Muscle layer of duodenum (tissue), 2 donors: ENCODE data around the gene FNDC10.
"Not testable (repeated sequence)": the region's sequence is repeated elsewhere in the genome, so short reads cannot be mapped to it uniquely, and the experiment has no call there.

Source experiments
- H3K27ac ChIP-seq: one replicate; pipeline ENCODE4 v1.7.0; 2013; ENCODE audit warnings: mild to moderate bottlenecking, low read length
- H3K27me3 ChIP-seq: one replicate; pipeline ENCODE4 v1.7.0; 2013; ENCODE audit warnings: low read depth, mild to moderate bottlenecking, control low read depth, low read length
- H3K36me3 ChIP-seq, 2 donors: one replicate each; pipeline ENCODE4 v1.7.0; 2013; ENCODE audit warnings: low read length in 2 of 2, control low read depth in 1 of 2, mild to moderate bottlenecking in 1 of 2; ENCODE audit not compliant: insufficient read depth in 2 of 2, control insufficient read depth in 1 of 2
- H3K4me1 ChIP-seq, 2 donors: one replicate each; pipeline ENCODE4 v1.7.0; 2013; ENCODE audit warnings: low read length in 2 of 2, mild to moderate bottlenecking in 2 of 2, control low read depth in 1 of 2, moderate library complexity in 1 of 2; ENCODE audit not compliant: insufficient read depth in 2 of 2, control insufficient read depth in 1 of 2
- H3K4me3 ChIP-seq, 2 donors: one replicate each; pipeline ENCODE4 v1.7.0; 2013; ENCODE audit warnings: low read length in 2 of 2, low read depth in 1 of 2, mild to moderate bottlenecking in 1 of 2
- H3K9me3 ChIP-seq, 2 donors: one replicate each; pipeline ENCODE4 v1.7.0; 2013; ENCODE audit warnings: low read length in 2 of 2, control low read depth in 1 of 2, mild to moderate bottlenecking in 1 of 2; ENCODE audit not compliant: control insufficient read depth in 1 of 2
- donor health status: healthy.

FNDC10 gene

GRCh38 chr1:1557688-1558087 lies 42.2 kb downstream of the FNDC10 start:
- H3K27ac ChIP-seq, H3K4me1 ChIP-seq, H3K27me3 ChIP-seq, H3K9me3 ChIP-seq, H3K4me3 ChIP-seq: not testable (repeated sequence)
- peaks cover 10 to 26% of the 10 kb centered on the region in 2 donors for H3K36me3 ChIP-seq

GRCh38 chr1:1556961-1557360 lies 43.0 kb downstream of the FNDC10 start:
- not testable (repeated sequence) for H3K4me3 ChIP-seq, H3K27me3 ChIP-seq, H3K27ac ChIP-seq, H3K9me3 ChIP-seq, H3K4me1 ChIP-seq
- H3K36me3 ChIP-seq, result peaks cover 3 to 18% of the 10 kb centered on the region in 2 donors

DNA sequence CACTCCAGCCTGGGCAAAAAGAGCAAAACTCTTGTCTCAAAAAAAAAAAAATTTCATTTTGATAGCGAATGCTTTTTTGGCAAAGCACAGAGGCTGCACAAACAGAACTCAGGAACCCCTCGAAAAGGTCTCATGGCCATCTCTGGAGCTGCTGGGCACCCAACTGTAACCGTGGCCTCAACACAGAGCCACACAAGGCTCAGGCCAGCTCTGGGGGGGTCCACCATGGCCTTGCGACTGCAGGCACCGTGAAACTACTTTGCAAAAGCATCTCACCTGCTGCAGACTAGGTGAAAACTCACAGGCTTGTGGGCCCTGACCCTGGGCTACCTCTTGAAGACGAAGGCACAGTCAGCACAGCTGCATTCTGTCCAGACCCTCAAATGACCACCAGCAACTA lies 43.4 kb downstream of the FNDC10 start:
- H3K4me1 ChIP-seq, result peaks cover 0 to 4% of the 10 kb centered on the region in 2 donors
- H3K4me3 ChIP-seq, result no peak overlapping the region
- H3K27ac ChIP-seq, result no peak overlapping the region
- no peaks in the 10 kb centered on the region for H3K9me3 ChIP-seq
- H3K27me3 ChIP-seq, result no peaks in the 10 kb centered on the region
- peaks cover 0 to 14% of the 10 kb centered on the region in 2 donors for H3K36me3 ChIP-seq

DNA sequence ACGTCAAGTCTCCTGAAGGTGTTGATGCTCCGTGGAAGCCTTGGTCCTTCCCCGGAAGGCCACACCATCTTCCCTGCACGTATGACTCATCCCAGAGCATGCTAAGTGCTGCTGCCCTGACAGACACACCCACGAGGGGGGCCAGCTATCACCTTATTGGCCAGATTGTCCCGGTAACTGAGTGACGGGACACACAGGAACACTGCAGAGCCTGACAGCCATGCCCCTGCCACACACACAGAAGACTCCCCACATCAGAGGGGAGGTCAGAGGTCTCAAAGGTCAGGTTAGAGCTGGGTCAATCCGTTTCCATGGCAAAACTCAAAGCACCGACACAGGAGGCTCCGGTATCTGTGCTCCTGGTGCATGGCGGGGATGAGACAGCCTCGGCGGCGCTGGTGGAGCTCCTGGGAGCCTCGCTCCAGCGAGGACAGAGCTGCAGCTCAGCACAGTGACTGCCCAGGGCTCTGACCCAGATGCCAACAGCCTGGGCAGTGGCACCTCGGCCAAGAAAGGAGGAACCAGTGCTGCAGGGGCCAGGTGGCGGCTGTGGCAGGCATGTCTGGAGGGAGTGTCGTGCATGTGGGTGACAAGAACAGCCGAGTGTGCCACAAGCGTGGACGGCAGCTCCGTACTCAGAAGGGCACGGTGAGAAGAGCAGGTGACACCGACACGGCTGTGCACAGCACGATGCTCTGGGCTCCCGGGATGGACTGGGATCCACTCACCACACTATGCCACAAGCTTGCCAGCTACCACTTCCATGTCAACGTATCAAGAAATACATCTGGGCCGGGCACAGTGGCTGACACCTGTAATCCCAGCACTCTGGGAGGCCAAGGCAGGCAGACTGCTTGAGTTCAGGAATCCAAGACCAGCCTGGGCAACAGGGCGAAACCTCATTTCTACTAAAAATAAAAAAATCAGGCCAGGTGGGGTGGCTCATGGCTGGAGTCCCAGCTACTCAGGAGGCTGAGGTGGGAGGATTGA lies 44.7 kb downstream of the FNDC10 start:
- H3K4me3 ChIP-seq, result no peak overlapping the region
- peaks cover 0 to 8% of the 10 kb centered on the region in 2 donors for H3K4me1 ChIP-seq
- H3K27me3 ChIP-seq, result no peaks in the 10 kb centered on the region
- H3K36me3 ChIP-seq, result peaks cover 0 to 9% of the 10 kb centered on the region in 2 donors
- no peak overlapping the region for H3K27ac ChIP-seq
- H3K9me3 ChIP-seq, result no peaks in the 10 kb centered on the region

DNA sequence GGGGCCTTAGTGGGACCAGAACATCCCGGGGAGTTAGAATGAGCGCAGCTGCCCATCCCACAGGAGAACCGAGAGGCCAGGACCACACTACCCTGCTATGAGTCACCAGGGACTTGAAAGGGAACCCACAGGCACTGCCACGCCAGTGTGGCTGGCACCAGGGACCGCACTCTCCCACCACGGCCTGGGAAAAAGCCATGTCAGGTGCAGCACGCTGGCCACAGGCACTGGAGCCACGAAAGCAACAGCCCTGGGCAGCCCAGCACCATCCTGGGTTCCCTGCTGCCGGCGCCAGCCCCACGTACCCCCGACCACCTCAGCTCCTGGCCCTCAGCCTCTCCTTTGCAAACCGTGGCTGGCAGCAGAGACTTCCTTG lies 45.4 kb downstream of the FNDC10 start:
- Histone ChIP-seq H3K4me3 (no peak overlapping the region), H3K27ac (no peak overlapping the region), H3K4me1 (peaks cover 0 to 8% of the 10 kb centered on the region in 2 donors)

DNA sequence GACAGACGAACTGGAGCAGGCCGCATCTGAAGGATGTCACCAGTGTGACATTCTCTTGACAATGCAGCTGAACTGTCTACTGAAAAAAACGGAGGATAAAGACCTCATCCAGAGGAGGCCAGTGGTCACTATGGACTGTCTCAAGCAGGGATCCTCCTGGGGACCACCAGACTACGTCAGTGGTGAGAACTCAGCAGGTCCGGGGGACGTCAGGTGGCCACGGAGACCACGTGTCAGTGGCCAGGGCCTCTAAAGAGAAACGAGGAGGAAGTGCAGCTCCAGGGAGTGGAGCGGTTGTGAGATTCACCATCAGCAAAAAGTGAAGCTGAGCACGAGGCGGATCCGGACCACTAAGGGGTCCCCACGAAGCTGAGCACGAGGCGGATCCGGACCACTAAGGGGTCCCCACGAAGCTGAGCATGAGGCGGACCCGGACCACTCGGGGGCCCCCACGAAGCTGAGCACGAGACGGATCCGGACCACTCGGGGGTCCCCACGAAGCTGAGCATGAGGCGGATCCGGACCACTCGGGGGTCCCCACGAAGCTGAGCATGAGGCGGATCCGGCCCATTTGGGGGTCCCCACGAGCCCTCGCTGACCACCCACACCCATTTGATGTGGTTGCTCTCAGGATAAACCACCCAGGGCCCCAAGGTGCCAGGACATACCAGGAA lies 46.0 kb downstream of the FNDC10 start:
- no peak overlapping the region for H3K4me3 ChIP-seq
- H3K4me1 ChIP-seq, result peaks cover 0 to 8% of the 10 kb centered on the region in 2 donors
- H3K27ac ChIP-seq, result no peak overlapping the region
- peaks cover 0 to 4% of the 10 kb centered on the region in 2 donors for H3K36me3 ChIP-seq
- no peaks in the 10 kb centered on the region for H3K9me3 ChIP-seq
- no peaks in the 10 kb centered on the region for H3K27me3 ChIP-seq

More for the DNA sequence above, 45.4 kb downstream of the FNDC10 start:
- no peaks in the 10 kb centered on the region for H3K9me3 ChIP-seq
- H3K27me3 ChIP-seq, result no peaks in the 10 kb centered on the region
- H3K36me3 ChIP-seq, result peaks cover 0 to 4% of the 10 kb centered on the region in 2 donors

DNA sequence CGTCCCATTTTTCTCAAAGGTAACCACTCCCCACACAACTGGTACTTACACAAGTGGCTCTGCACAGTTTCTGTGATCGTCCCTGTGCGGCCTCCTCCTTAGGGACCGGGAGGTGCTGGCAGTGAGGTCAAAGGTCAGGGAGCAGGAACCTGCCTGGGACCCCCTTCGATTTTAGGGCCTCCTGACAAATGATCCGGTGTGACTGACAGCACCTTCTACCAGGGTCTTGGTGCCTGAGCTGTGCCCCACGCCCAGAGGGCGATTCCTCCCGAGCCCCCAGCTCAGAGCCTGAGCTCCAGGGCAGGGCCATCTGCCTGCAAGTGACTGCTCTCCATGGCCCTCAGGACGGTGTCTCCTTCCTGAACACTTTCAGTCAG lies 47.7 kb downstream of the FNDC10 start:
- peaks cover 0 to 8% of the 10 kb centered on the region in 2 donors for H3K4me1 ChIP-seq
- no peaks in the 10 kb centered on the region for H3K9me3 ChIP-seq
- no peaks in the 10 kb centered on the region for H3K27me3 ChIP-seq
- H3K4me3 ChIP-seq, result no peak overlapping the region
- peaks cover 0 to 4% of the 10 kb centered on the region in 2 donors for H3K36me3 ChIP-seq
- no peak overlapping the region for H3K27ac ChIP-seq

DNA sequence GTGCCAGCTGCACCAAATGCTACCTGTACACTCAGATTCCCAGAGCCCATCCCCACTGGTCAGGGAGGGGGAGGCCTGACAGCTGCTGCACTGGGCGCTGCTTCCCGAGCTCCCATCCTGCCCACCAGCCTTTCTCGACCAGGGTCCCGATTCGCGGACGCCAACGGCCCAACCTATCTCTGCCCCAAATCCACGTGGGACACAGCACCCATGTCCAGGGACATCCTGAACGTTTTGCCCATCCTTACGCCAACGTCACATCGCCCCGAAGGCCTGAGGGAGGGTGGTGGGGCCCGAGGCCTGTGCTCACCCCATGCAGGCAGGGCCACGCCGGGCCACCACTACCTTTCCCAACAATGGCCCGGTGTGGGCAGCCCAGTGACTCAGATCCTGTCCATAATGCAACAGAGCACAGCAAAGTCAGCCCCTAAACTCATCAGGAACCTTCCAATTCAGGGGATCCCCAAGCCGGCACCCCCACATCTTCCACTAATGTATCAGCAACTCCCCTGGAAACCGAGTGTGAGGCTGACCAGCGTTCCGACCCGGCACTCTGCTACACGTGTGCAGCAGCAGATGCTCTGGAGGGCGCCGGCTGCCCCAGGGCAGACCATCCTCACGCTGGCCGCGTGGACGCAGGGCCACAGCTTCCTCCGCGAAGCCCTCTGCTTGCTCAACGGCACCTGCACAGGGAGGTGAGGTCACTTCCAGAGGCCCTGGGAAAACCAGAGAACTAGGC lies 48.2 kb downstream of the FNDC10 start:
- no peaks in the 10 kb centered on the region for H3K9me3 ChIP-seq
- H3K27me3 ChIP-seq, result no peaks in the 10 kb centered on the region
- peaks cover 0 to 8% of the 10 kb centered on the region in 2 donors for H3K4me1 ChIP-seq
- no peak overlapping the region for H3K27ac ChIP-seq
- H3K4me3 ChIP-seq, result no peak overlapping the region
- peaks cover 0 to 4% of the 10 kb centered on the region in 2 donors for H3K36me3 ChIP-seq

DNA sequence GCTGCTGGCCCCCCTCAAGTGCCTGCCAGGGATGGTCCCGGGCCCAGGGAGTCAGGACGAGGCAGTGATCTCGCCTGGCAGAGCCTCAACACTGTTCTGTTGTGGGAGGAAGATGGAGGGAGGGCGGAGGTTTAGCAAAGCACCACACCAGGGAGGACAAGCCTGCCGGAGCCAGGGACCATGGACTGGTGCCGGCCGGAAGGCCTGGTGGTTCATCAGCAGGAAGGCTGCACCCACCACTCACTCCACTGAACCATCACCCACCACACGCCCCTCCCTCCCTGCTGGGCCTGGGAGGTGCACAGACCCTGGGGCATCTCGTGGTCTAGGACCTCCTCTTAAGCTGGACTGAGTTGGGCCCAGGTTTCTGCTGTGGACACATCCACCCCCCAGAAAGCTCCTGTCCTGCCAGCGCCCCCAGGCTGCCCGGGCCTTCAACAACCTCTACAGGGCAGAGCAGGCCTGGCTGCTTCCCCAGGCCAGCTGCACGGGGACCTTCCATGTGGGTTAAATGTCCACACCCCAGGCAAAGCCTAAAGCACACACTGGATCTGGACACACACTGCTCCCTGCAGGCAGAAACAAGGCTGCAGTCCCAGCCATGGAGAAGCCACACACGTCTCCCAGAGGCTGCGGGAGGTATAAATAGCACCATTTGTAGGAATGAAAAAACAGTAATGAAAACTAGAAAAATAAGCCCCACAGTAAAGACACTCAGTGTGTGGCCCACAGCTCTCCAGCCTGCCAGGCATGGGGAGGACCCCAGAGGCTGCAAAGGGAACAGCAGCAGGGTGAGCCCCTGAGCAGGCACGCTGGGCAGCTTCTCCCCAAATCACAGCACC lies 49.1 kb downstream of the FNDC10 start:
- Histone ChIP-seq H3K4me3 (no peak overlapping the region), H3K27ac (no peak overlapping the region), H3K36me3 (peaks cover 0 to 4% of the 10 kb centered on the region in 2 donors), H3K27me3 (no peaks in the 10 kb centered on the region), H3K9me3 (no peaks in the 10 kb centered on the region), H3K4me1 (peaks cover 0 to 8% of the 10 kb centered on the region in 2 donors)

- H3K9me3 ChIP-seq, result no peaks in the 10 kb centered on the region
- no peak overlapping the region for H3K27ac ChIP-seq
Measured at GRCh38 chr1:1550087-1550486, 49.8 kb downstream of the FNDC10 start.

More at GRCh38 chr1:1550087-1550486, 49.8 kb downstream of the FNDC10 start:
- peaks cover 0 to 5% of the 10 kb centered on the region in 2 donors for H3K4me1 ChIP-seq
- H3K36me3 ChIP-seq, result peaks cover 0 to under 1% of the 10 kb centered on the region in 2 donors
- H3K4me3 ChIP-seq, result no peak overlapping the region
- H3K27me3 ChIP-seq, result no peaks in the 10 kb centered on the region
